ENCODE measurements around the gene CBARP. TPM values are rescaled to one million over a fixed set of nuclear protein-coding genes. Genes with fewer than 3 reads are reported as not detected.

Gene CBARP
- total and polyA plus RNA-seq, 2 of the 13 experiments (the other 11 are each of a cell fraction or from before 2014, with no cell fraction given) = 1.2 to 1.4 TPM

GRCh38 chr19:1269478-1270212, 31.8 kb upstream of the CBARP start (continued):
- TF ChIP-seq ZNF724P (CRISPR knock-in tag; IDR thresholded peaks at IDR 0.05; ENCODE audit: borderline replicate concordance) (0 out of 2 replicates have a peak, but pooled peaks have one; percentile 36), ZNF646 (CRISPR knock-in tag; IDR thresholded peaks at IDR 0.05) (no peak), SMC3 (IDR thresholded peaks at IDR 0.05; ENCODE audit: low read length) (no peak), MZF1 (CRISPR knock-in tag; IDR thresholded peaks at IDR 0.05; ENCODE audit: borderline replicate concordance) (no peak), ZNF142 (CRISPR knock-in tag; IDR thresholded peaks at IDR 0.05) (peak; percentile 34; the same call in 1 of the 2 replicates), ZBTB37 (CRISPR knock-in tag; IDR thresholded peaks at IDR 0.05) (no peak), PRDM4 (CRISPR knock-in tag; IDR thresholded peaks at IDR 0.05; ENCODE audit: borderline replicate concordance) (no peak)
